ENCODE data around the gene MS4A3. TPM values are rescaled to one million over a fixed set of nuclear protein-coding genes. Genes with fewer than 3 reads are reported as not detected.

The MS4A3 gene
- total RNA-seq, 1 donor from 2014 or later: not detected

- DNase-seq (ENCODE audit: low spot score in 2 of 2): no peak
- Histone ChIP-seq H3K9me3 (no peaks in the 10 kb centered on the region), H3K36me3 (no peaks in the 10 kb centered on the region), H3K27ac (no peak overlapping the region), H3K4me1 (no peaks in the 10 kb centered on the region), H3K27me3 (no peaks in the 10 kb centered on the region), H3K4me3 (no peak overlapping the region)
- TF ChIP-seq CTCF (IDR thresholded peaks at IDR 0.05): no peak
- intact Hi-C loops (cut with DNase I): no loop called here
Observed at GRCh38 chr11:60085909-60086308, 29.4 kb downstream of the MS4A3 start.

GRCh38 chr11:60087239-60087638 is 30.8 kb downstream of the MS4A3 start:
- H3K4me3 ChIP-seq: no peak overlapping the region
- TF ChIP-seq CTCF (IDR thresholded peaks at IDR 0.05): no peak
- no peak for DNase-seq (ENCODE audit: low spot score in 2 of 2)
- H3K4me1 ChIP-seq: no peaks in the 10 kb centered on the region
- no peaks in the 10 kb centered on the region for H3K9me3 ChIP-seq
- H3K27ac ChIP-seq: no peak overlapping the region
- intact Hi-C loops (cut with DNase I): no loop called here
- H3K27me3 ChIP-seq: no peaks in the 10 kb centered on the region
- H3K36me3 ChIP-seq: no peaks in the 10 kb centered on the region

- intact Hi-C loops (cut with DNase I): no loop called here
- no peak for TF ChIP-seq CTCF (IDR thresholded peaks at IDR 0.05)
Observed at GRCh38 chr11:60088364-60088763, 31.9 kb downstream of the MS4A3 start, which contains the start of gene MS4A2. Gene MS4A2 (plus strand): TSS chr11:60088664. CDS start chr11:60088766, 102 bp downstream.

GRCh38 chr11:60095477-60096120 is 39.1 kb downstream of the MS4A3 start:
- H3K9me3 ChIP-seq: no peaks in the 10 kb centered on the region
- intact Hi-C loops (cut with DNase I): no loop called here
- TF ChIP-seq CTCF (IDR thresholded peaks at IDR 0.05): no peak
- no peak overlapping the region for H3K27ac ChIP-seq
- H3K4me3 ChIP-seq: no peak overlapping the region
- H3K4me1 ChIP-seq: no peaks in the 10 kb centered on the region
- H3K27me3 ChIP-seq: no peaks in the 10 kb centered on the region
- no peaks in the 10 kb centered on the region for H3K36me3 ChIP-seq
- DNase-seq (ENCODE audit: low spot score in 2 of 2): no peak

More at GRCh38 chr11:60088364-60088763, 31.9 kb downstream of the MS4A3 start, which contains the start of gene MS4A2:
- Histone ChIP-seq H3K36me3 (no peaks in the 10 kb centered on the region), H3K9me3 (no peaks in the 10 kb centered on the region), H3K27me3 (no peaks in the 10 kb centered on the region), H3K4me3 (no peak within 1 kb of the TSS), H3K27ac (no peak within 1 kb of the TSS), H3K4me1 (no peaks in the 10 kb centered on the region)
- no peak for DNase-seq (ENCODE audit: low spot score in 2 of 2)

GRCh38 chr11:60097189-60097588 is 40.7 kb downstream of the MS4A3 start:
- Histone ChIP-seq H3K27me3 (no peaks in the 10 kb centered on the region), H3K4me1 (no peaks in the 10 kb centered on the region), H3K36me3 (no peaks in the 10 kb centered on the region), H3K9me3 (no peaks in the 10 kb centered on the region), H3K27ac (no peak overlapping the region), H3K4me3 (no peak overlapping the region)
- intact Hi-C loops (cut with DNase I): no loop called here
- no peak for TF ChIP-seq CTCF (IDR thresholded peaks at IDR 0.05)
- no peak for DNase-seq (ENCODE audit: low spot score in 2 of 2)

Measured in ascending aorta (tissue), 2 donors.